Raji (cell line): ENCODE results near the gene MAML3.

Experiments
- POLR2A ChIP-seq: IDR thresholded peaks from 2 replicates; pipeline ENCODE4 v1.6.1; 2011; ENCODE audit warnings: low read depth, low read length, control low read depth; ENCODE audit not compliant: insufficient read depth

MAML3 gene

GRCh38 chr4:140082391-140082755 lies 71.6 kb downstream of the MAML3 start:
- TF ChIP-seq POLR2A, result no peak

- no peak for TF ChIP-seq POLR2A
These were observed 72.2 kb downstream of the MAML3 start for GRCh38 chr4:140081641-140082390.

- no peak for TF ChIP-seq POLR2A
These were observed 73.1 kb downstream of the MAML3 start for GRCh38 chr4:140080883-140081282.

- no peak for TF ChIP-seq POLR2A
These were observed 75.6 kb downstream of the MAML3 start for GRCh38 chr4:140078366-140078765.

DNA sequence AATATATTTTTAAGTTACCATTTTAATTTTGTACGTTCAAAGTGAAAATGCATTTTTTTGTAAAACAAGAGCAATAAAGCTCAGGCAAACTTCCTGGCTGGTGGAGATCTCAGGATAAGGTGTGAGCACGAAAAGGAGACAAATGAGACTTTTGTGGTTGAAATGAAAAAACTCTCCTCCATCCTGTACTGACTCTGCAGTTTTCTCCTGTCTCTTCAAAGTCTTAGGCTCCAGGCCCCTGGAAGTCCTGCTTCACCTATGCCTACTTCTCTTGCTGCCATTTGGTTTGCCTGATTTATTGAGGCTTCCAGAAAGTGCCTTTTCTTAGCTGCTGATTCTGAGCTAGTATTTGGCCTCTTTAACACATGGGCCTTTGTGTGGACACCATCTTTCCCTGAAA lies 77.7 kb downstream of the MAML3 start:
- TF ChIP-seq POLR2A, result no peak

GRCh38 chr4:140071806-140072205 lies 82.2 kb downstream of the MAML3 start:
- no peak for TF ChIP-seq POLR2A

DNA sequence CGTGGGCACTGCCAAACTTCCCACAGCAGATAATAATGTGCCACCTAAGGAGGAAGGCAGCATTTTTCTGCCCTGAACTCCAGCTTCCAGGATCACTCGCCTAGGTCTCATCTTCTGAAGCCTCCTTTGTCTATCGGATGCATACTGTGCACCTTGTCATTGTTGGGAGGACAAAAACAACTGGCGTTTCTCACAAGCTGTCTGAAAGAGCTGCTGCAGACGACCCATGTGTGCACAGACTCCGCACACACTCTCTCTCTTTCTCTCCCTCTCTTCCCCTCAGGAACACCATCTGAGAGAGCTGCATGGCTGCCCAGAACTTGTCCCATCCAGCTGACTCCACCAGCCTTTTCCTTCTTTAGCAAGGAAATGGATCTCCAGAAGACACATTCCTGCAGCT lies 83.0 kb downstream of the MAML3 start:
- no peak for TF ChIP-seq POLR2A

GRCh38 chr4:140070366-140070765 lies 83.6 kb downstream of the MAML3 start:
- TF ChIP-seq POLR2A, result no peak

- TF ChIP-seq POLR2A, result no peak
These were observed 84.9 kb downstream of the MAML3 start for GRCh38 chr4:140069066-140069465.

DNA sequence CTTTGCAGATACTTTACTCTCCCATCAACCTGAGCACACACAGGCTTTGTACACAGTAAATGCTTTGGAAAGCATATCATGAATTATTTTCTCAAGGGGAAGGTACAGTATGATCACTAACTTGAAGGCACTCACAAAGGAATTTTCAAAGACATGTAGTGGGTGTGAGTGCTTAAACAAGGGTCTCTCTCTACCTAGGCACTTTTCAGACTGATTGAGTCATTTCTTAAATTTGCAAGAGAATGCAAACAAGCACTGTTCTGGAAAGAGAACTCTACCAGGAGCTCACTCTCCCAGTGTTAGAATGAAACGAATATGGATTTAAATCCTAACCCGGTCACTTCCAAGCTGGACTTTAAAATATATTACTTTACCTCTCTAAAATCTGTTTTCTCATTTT lies 85.7 kb downstream of the MAML3 start:
- TF ChIP-seq POLR2A, result no peak

DNA sequence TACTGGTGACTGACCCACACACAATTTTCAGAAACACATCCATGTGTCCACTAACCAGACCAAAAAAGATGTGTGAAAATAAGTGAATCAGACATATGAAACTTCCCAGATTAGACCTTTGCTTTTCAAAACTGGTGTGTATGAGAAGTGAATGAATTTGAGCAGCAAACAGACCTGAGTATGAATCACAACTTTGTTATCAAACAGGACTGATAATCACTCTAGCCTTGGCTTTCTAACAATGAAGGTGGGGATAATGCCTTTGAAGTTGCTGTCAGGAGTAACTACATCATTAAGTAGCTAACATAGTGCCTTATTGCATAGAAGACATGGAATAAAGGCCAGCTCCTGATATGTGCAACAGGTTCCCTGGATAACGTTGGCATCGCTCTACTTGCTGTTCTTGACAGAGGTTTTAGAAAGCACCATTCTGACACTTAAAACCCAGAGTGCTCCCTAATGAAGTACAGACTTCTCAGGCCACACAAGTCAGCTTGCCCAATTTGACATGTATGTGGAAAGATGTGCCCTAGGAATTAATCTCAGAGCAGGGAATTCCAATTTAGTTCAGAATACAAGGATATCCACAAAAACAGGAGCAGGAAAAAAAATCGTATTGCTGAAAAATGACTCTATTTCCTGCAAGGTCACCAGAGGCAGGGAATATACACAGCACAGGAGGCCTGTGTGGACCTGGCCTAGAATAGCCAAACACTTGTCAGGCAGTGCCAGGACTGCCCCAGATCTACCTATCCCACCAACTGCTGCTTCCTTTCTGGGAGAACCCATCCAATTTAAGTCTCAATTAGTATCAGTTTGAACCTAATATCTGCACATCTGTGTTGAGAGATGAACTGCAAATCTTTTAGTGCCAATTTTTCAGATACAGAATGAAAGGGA lies 87.7 kb downstream of the MAML3 start:
- TF ChIP-seq POLR2A, result no peak

- no peak for TF ChIP-seq POLR2A
These were observed 88.6 kb downstream of the MAML3 start for GRCh38 chr4:140065393-140065792.

DNA sequence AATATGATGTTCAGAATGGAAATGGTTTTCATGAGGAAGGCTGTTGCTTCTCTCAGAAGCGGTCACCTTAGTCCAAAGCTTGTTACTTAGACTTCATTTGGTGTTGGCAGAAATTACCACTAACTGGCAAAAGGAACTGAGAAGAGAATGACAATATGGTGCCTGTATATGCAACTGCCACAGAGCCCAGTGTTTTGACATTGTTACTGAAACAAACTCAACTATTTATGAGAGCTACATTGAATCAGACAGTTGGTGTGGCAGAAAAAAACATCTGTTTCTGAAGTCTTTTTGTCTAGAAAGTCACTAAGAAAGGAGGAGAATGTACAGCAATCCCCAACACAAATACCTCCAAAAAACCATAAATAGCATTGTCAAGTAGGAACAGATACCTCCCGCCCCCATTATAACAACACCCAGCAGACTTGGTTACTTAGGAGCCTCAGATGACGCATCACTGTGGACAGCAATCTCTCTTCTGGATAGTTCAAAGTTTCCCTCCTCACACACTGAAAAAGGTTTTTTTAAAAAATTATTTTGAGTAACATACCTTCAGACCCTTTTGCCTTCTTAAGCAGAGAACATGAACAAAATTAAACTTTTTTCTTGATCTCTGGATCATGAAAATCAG lies 92.2 kb downstream of the MAML3 start:
- no peak for TF ChIP-seq POLR2A

DNA sequence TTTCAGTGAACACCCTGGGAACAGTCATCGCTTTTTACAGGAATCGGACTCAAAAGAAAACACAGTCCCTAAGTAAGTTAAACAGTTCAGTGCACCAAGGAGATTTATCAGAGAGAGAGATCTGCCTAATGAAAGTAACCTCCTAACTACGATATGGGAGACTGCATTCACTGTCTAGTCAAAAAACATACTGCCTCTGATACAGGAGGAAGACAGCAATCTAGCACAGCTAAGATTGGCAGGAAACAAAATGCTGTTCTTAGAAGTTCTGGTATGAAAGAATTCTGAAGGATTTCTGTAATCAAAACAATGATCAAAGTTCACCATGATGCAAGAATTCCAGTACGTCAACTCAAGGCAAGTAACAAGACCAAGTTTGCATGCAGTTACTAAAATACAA lies 92.8 kb downstream of the MAML3 start:
- no peak for TF ChIP-seq POLR2A

DNA sequence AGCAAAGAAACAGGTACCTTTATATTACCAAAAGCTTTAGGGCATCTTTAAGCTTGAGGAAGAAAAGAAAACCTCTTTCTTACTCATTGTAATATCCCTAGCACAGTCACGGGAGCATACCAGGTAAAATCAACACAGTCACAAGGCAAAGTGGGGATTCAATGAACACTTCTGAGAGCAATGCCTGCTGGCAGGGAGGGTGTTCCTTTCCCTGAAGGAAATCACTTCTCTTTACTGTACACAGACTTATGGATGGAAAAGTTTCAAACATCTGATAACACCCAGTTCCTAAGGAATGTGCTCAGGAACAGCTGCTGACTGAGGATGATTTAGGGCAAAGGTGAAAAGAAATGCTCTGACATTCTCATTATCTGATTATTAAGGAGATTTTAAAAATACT lies 94.8 kb downstream of the MAML3 start:
- no peak for TF ChIP-seq POLR2A

- no peak for TF ChIP-seq POLR2A
These were observed 96.3 kb downstream of the MAML3 start for GRCh38 chr4:140057701-140058100.

- no peak for TF ChIP-seq POLR2A
These were observed 98.0 kb downstream of the MAML3 start for GRCh38 chr4:140056015-140056414.

GRCh38 chr4:140054861-140055260 lies 99.1 kb downstream of the MAML3 start:
- TF ChIP-seq POLR2A, result no peak
